Transverse colon (tissue), 4 donors: ENCODE data around the gene GMDS.

ENCODE experiments used
- EP300 ChIP-seq: sonication (generic); formaldehyde crosslinking; IDR thresholded peaks from one replicate; pipeline ENCODE4 v1.6.1; 2017; ENCODE audit warnings: antibody characterized with exemption, low read depth
- POLR2A ChIP-seq: fragments of 450-650 bp; IDR thresholded peaks from one replicate; pipeline ENCODE4 v1.6.1; 2016; ENCODE audit warnings: antibody characterized with exemption, mild to moderate bottlenecking, moderate library complexity
- POLR2AphosphoS5 ChIP-seq, 3 donors: sonication (generic); formaldehyde crosslinking; IDR thresholded peaks; one replicate each; pipeline ENCODE4 v1.6.1; 2016; ENCODE audit warnings: antibody characterized with exemption in 3 of 3
- TF ChIP-seq, protein P1 (sequence below), 5 experiments: fragments of 200-600 bp in 3 of 5; fragments of 450-650 bp in 2 of 5; sonication (generic) in 3 of 5; IDR thresholded peaks; 1 replicate in 2 of 5; 2 replicates in 3 of 5; pipeline ENCODE4 v1.5.1; 2016 to 2017; ENCODE audit warnings: antibody characterized with exemption in 5 of 5, inconsistent platforms in 3 of 5, mild to moderate bottlenecking in 2 of 5, moderate library complexity in 1 of 5

GRCh38 chr6:1853761-1854160, 391.6 kb downstream of the GMDS start:
- TF ChIP-seq POLR2AphosphoS5 (IDR thresholded peaks at IDR 0.05) (no peak), POLR2A (no peak), EP300 (no peak)
- TF ChIP-seq, protein P1, sequence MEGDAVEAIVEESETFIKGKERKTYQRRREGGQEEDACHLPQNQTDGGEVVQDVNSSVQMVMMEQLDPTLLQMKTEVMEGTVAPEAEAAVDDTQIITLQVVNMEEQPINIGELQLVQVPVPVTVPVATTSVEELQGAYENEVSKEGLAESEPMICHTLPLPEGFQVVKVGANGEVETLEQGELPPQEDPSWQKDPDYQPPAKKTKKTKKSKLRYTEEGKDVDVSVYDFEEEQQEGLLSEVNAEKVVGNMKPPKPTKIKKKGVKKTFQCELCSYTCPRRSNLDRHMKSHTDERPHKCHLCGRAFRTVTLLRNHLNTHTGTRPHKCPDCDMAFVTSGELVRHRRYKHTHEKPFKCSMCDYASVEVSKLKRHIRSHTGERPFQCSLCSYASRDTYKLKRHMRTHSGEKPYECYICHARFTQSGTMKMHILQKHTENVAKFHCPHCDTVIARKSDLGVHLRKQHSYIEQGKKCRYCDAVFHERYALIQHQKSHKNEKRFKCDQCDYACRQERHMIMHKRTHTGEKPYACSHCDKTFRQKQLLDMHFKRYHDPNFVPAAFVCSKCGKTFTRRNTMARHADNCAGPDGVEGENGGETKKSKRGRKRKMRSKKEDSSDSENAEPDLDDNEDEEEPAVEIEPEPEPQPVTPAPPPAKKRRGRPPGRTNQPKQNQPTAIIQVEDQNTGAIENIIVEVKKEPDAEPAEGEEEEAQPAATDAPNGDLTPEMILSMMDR (IDR thresholded peaks at IDR 0.05): no peak
